Lung (tissue), 12 donors: ENCODE data around the gene TRIM43B. TPM values are rescaled to one million over a fixed set of nuclear protein-coding genes. Genes with fewer than 3 reads are reported as not detected.
"Not testable (repeated sequence)": the region's sequence is repeated elsewhere in the genome, so short reads cannot be mapped to it uniquely, and the experiment has no call there.

Experiments
- ATAC-seq: fragments of 200-7000 bp; cut with Tn5 transposase; one replicate; pipeline ENCODE4 v1.9.1; 2020; ENCODE audit warnings: moderate number of reproducible peaks; ENCODE audit not compliant: insufficient read depth, low FRiP score
- DNase-seq, 3 donors: peaks; one replicate each; pipeline ENCODE4 v3.0.0-alpha.2; 2013 to 2017
- H3K27ac ChIP-seq, 2 donors: one replicate each; pipeline ENCODE4 v1.5.1; 2013; ENCODE audit warnings: mild to moderate bottlenecking in 2 of 2, moderate library complexity in 2 of 2, control low read depth in 1 of 2, inconsistent platforms in 1 of 2, low read depth in 1 of 2, low read length in 1 of 2
- H3K27me3 ChIP-seq, 3 donors: one replicate each; pipeline ENCODE4 v1.5.1; 2013; ENCODE audit warnings: low read length in 2 of 3; ENCODE audit not compliant: control insufficient read depth in 3 of 3, insufficient read depth in 3 of 3
- H3K36me3 ChIP-seq, 4 donors: one replicate each; pipeline ENCODE4 v1.5.1; 2013; ENCODE audit warnings: low read length in 4 of 4, mild to moderate bottlenecking in 1 of 4, moderate library complexity in 1 of 4; ENCODE audit not compliant: control insufficient read depth in 4 of 4, insufficient read depth in 4 of 4
- H3K4me1 ChIP-seq, 5 donors: one replicate each; pipeline ENCODE4 v1.5.1; 2013; ENCODE audit warnings: low read length in 5 of 5, mild to moderate bottlenecking in 2 of 5, moderate library complexity in 1 of 5; ENCODE audit not compliant: control insufficient read depth in 5 of 5, insufficient read depth in 5 of 5
- H3K4me3 ChIP-seq: one replicate; pipeline ENCODE4 v1.5.1; 2013; ENCODE audit warnings: mild to moderate bottlenecking, control low read depth, moderate library complexity
- H3K9ac ChIP-seq, 2 donors: one replicate each; pipeline ENCODE4 v1.5.1; 2013; ENCODE audit warnings: low read length in 2 of 2, control low read depth in 1 of 2; ENCODE audit not compliant: insufficient read depth in 1 of 2
- H3K9me3 ChIP-seq, 4 donors: one replicate each; pipeline ENCODE4 v1.5.1; 2013; ENCODE audit warnings: low read length in 3 of 4, mild to moderate bottlenecking in 1 of 4, moderate library complexity in 1 of 4; ENCODE audit not compliant: control insufficient read depth in 4 of 4, insufficient read depth in 3 of 4
- WGBS, 2 donors: extraction: QIAGEN DNeasy Blood & Tissue Kit; methylation state at CpG; one replicate each; pipeline ENCODE4 v1.1.7; 2013; 5-methylcytosine and 5-hydroxymethylcytosine counted together
- polyA plus RNA-seq, 2 donors: library from polyadenylated mRNA; stranded (reverse); fragments of 200-250 nt; gene quantifications; one replicate each; pipeline ENCODE4 v1.2.1, GENCODE V29; 2013
- total RNA-seq, 2 donors: library from RNA; depleted of rRNA in 1 of 2; stranded (reverse); fragments of >200 nt in 1 of 2; gene quantifications; one replicate each; pipeline ENCODE4 v1.2.1, GENCODE V29; 2014 to 2021
- TF ChIP-seq, protein P1 (sequence below): IDR thresholded peaks from 2 replicates; pipeline ENCODE4 v1.5.1; 2012; ENCODE audit warnings: mild to moderate bottlenecking; ENCODE audit errors: control extremely low read depth, extremely low read depth
- donor health status: control.
- donor health status: control.
- donor health status: Bipolar disorder and iron deficiency.
- donor health status: healthy.
- donor health status: DM: yes; HTN: yes; CAD: no.

The TRIM43B gene
- total and polyA plus RNA-seq, 4 donors = not detected

DNA sequence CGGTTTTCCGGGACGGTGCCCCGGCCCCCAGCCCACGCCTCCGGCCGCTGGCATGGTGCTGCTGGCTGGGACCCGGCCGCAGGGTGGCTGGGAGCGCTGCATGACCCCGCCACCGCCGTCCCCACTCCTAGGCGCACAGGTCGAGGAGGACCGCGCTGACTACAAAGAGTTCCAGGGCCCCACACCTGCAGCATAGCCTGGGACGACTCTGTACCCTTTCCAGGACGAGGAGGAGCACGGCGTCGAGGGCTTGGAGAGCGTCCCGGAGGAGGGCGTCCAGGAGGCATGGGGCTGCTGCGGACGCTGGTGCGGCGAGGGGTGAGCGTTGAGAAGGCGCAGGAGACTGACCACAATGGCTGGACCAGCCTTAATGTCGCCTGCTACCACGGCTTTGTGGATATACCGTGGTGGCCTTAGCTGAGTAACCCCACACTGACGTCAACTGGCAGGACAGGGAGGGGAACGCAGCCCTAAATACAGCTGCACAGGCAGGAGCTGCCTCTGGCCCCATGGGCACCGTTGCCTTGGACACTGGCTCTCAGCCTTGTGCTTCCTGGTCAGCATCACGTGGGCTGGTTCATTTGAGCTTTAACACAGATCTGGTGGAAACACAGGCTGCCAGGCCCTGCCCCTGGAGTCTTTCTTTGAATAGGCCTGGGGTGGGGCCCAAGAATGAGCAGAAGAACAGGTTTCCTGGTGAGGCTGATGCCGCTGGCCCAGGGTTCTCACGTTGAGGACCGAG lies 40.9 kb upstream of the TRIM43B start:
- Histone ChIP-seq H3K4me3 (no peak overlapping the region), H3K27ac (peak overlapping the region in 1 of 2 donors; percentile 84), H3K9me3 (peaks cover 0 to 8% (median 0%) of the 10 kb centered on the region in 4 donors), H3K27me3 (no peaks in the 10 kb centered on the region), H3K9ac (no peak overlapping the region), H3K36me3 (peaks cover 0 to 14% (median 5%) of the 10 kb centered on the region in 4 donors), H3K4me1 (peaks cover 0 to 13% (median 0%) of the 10 kb centered on the region in 5 donors)
- no peak for ATAC-seq
- DNase-seq = peak; percentile 25 to 50 (median 40)
- TF ChIP-seq, protein P1, sequence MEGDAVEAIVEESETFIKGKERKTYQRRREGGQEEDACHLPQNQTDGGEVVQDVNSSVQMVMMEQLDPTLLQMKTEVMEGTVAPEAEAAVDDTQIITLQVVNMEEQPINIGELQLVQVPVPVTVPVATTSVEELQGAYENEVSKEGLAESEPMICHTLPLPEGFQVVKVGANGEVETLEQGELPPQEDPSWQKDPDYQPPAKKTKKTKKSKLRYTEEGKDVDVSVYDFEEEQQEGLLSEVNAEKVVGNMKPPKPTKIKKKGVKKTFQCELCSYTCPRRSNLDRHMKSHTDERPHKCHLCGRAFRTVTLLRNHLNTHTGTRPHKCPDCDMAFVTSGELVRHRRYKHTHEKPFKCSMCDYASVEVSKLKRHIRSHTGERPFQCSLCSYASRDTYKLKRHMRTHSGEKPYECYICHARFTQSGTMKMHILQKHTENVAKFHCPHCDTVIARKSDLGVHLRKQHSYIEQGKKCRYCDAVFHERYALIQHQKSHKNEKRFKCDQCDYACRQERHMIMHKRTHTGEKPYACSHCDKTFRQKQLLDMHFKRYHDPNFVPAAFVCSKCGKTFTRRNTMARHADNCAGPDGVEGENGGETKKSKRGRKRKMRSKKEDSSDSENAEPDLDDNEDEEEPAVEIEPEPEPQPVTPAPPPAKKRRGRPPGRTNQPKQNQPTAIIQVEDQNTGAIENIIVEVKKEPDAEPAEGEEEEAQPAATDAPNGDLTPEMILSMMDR = no peak
- 77 to 87% methylated on average over 41 of the region's 41 CpGs for WGBS, 2 donors

DNA sequence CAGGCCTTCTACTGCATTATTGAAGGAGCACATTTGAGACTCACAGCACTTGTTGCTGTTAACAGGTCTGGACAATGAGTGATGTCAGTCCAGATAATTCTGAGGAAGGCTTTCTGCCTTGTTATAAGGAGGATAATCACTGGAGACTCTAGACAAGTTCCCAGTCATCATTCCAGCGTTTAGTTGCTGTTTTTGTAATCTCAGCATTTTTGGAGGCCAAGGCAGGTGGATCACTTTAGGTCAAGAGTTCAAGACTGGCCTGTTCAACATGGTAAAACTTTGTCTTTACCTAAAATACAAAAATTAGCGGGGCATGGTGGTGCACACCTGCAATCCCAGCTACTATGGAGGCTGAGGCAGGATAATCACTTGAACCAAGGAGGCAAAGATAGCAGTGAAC lies 39.6 kb upstream of the TRIM43B start:
- Histone ChIP-seq H3K27me3 (no peaks in the 10 kb centered on the region), H3K9ac (no peak overlapping the region), H3K4me3 (no peak overlapping the region), H3K27ac (no peak overlapping the region), H3K4me1 (peaks cover 0 to 13% (median 0%) of the 10 kb centered on the region in 5 donors), H3K9me3 (peaks cover 0 to 3% (median 0%) of the 10 kb centered on the region in 4 donors), H3K36me3 (peaks cover 0 to 4% (median under 1%) of the 10 kb centered on the region in 4 donors)
- 84 to 95% methylated on average over 2 of the region's 2 CpGs for WGBS, 2 donors
- TF ChIP-seq, protein P1 = no peak
- ATAC-seq (no peak), DNase-seq (no peak)

DNA sequence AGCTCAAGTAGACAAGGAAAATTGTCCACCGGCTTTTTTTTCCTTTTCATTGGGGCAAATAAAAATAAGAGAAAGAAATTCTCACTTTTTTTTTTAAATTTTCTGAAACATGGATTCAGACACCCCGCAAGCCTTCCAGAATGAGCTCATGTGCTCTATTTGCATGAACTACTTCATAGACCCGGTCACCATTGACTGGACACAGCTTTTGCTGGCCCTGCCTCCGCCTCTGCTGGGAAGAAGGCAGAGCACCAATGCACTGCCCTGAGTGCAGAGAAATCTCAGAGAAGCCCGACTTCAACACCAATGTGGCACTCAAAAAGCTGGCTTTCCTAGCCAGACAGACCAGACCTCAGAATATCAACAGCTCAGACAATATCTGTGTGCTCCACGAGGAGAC lies 30.2 kb upstream of the TRIM43B start:
- ATAC-seq (no peak), DNase-seq (no peak)
- Histone ChIP-seq H3K4me1 (no peaks in the 10 kb centered on the region), H3K27me3 (no peaks in the 10 kb centered on the region), H3K9ac (no peak overlapping the region), H3K9me3 (no peaks in the 10 kb centered on the region), H3K4me3 (no peak overlapping the region), H3K27ac (no peak overlapping the region), H3K36me3 (no peaks in the 10 kb centered on the region)
- 81 to 89% methylated on average over 6 of the region's 6 CpGs for WGBS, 2 donors
- TF ChIP-seq, protein P1 = no peak

DNA sequence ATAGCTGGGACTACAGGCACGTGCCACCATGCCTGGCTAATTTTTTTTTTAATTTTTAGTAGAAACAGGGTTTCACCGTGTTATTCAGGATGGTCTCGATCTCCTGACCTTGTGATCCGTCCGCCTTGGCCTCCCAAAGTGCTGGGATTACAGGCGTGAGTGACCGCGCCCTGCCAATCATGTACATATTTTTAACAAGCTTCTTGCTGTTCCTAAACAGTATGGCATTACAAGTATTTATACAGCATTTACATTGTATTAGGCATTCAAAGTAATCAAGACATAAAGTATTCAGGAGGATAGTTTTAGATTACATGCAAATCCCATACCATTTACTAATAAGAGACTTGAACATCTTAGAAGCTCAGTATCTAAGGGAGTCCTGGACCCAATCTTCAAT lies 29.7 kb upstream of the TRIM43B start:
- not testable (repeated sequence) for H3K36me3 ChIP-seq, DNase-seq, ATAC-seq, H3K9ac ChIP-seq, H3K27me3 ChIP-seq, H3K4me3 ChIP-seq, H3K9me3 ChIP-seq, H3K27ac ChIP-seq, H3K4me1 ChIP-seq
- 88 to 90% methylated on average over 8 of the region's 8 CpGs for WGBS, 2 donors
